Stimulated activated CD4-positive, alpha-beta T cell treated with anti-CD3 and anti-CD28 coated beads, Interleukin-1b, Interleukin-23, amount 100 ng/mL, for 24 hours (primary cell): ENCODE results near the gene TSPAN18.

Experiments used
- DNase-seq, 4 experiments: peaks; one replicate each; pipeline ENCODE4 v3.0.0-alpha.2; 2020; ENCODE audit warnings: low read depth in 4 of 4, low spot score in 1 of 4

The TSPAN18 gene

DNA sequence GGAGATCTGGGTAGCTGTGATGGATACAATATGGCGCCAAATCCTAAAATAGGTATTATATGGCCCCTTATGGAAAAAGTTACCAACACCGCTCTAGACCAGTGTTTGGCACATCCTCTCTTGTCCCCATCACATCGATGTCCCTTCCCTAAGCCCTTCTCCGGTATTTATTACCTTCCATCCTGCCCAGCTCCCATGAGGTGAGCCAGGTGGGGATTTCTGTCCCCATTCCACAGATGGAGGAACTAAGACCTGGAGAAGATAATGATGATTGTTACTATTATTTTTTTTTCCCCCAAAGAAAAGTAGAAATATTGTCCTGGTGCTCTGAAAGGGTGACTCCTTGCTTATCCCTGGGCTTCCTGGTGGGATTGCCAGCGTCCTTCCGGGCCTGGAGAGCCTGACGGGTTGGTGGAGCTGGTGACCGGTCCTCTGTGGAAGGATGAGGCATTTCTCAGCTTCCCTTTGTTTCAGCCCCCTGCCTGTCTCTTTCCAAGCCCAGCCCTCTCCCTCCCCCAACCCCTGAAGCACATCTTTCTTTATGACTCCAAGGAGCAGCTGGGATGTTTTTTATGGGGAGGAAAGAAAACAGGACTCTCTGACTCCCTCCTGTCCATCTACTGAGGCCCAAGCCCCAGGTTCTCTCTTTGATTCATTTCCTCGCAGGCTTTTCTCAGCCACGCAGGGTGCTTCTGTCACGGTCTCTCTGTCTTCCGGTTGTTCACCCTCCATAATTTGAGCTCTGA, 158.5 kb downstream of the TSPAN18 start:
- no peak for DNase-seq

DNA sequence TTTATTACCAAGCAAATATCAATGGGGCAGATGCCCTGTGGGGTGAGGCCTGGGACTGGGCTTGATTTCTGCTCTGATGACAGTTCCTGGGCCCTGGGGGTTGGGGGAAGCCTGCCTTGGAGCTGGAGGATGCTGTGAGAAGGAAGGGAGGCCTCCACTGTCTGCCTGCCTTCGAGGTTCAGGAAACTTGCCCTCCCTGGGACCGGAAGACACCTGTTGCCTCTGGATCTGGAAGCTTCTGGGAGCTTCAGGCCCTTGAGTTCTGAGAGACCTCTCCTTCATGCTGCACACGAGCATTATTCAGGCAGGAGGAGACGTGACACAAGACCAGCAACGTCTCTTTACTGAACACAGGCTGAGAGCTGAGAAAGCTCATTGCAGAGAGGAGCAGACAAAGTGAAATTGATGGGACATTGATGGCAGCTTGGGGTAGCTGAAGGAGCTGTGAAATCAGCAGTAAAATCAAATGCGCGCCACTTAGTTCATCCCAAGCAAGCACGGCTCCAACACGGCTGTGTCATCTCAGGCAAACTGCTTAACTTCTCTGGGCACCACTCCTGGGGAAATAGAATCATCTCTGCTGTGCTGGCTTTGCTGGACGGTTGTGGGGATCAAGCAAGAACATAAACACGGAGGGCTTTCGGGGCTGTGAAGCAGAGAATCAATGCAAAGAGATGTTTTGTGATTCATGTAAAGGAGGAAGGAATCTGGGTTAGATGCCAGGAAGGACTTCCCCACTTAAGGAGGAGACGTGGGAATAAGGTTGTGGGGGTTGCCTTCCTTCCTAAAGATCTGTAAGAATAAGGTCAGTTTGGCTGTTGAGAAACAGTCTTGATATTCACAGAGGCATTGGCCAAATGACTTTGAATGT, 159.4 kb downstream of the TSPAN18 start:
- DNase-seq: no peak

DNA sequence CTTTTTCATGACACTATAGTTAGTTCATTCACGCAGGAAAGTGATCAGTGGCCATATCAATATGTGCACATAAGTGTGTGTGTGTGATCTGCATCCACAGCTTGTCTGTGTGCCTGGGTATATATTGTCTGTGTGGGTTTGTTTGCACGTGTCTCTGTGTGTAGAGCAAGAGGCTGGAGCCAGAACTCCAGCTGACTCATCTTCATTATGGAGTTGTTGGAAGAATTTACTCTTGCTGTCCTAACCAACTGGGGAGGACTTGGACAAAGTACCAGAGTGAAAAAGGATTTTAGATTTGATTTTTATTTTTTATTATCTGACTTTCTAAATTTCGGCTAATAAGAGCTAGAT, 160.0 kb downstream of the TSPAN18 start:
- DNase-seq: no peak

DNA sequence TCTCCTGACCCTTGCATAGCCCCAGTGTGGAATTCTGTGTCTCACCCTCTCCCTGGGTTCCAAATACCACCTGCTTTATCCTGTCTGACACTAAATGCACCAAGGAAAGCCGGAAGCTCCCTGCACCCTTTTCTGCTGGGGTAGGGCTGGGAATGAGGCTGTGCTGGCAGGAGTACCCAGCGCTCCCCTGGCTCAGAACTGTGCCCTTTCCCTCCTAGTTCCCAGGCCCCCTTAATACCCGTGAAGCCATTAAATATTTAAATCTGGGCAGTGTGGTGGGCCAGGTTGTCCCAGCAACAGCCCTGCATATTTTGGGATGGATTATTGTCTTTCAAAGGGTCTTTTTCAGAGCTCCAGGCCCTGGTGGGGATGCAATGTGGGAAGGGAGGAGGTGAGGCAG, 160.9 kb downstream of the TSPAN18 start:
- DNase-seq: no peak

DNA sequence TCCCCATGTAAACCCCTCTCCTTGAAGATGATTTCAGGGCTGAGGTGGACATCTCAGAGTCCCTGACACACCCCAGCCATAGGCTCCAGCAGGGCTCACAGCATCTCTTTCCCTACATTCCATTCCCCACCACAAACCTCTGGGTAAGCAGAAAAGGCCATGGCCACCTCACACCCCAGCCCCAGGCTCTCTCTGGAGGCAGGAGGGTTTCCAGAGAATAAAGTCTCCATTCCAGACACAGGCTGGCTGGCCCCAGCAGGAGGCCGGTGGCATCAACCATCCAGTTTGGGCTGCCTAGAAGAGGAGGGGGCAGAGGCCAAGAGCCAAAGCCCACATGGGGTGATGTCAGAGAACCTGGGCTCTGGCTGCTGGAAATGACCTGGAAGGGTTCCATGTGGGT, 162.5 kb downstream of the TSPAN18 start:
- no peak for DNase-seq

DNA sequence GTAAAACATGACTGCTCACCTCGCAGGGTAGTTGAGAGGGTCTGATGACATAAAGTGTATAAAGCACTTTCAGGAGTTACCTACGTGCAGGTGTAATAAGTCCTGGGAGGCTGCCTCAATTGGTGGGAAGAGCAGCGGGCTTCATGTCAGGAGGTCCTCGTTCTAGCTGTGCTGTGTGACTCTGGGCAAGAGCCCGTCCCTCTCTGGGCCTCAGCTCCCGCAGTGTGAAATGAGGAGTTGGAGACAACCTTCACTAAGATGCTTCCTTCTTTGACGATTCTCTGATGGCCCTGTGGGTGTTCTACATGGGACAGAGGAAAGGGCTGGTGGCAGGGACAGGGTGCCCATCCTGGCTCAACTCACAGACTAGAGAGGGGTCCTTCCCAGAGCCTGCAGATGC, 166.1 kb downstream of the TSPAN18 start:
- DNase-seq: no peak

DNA sequence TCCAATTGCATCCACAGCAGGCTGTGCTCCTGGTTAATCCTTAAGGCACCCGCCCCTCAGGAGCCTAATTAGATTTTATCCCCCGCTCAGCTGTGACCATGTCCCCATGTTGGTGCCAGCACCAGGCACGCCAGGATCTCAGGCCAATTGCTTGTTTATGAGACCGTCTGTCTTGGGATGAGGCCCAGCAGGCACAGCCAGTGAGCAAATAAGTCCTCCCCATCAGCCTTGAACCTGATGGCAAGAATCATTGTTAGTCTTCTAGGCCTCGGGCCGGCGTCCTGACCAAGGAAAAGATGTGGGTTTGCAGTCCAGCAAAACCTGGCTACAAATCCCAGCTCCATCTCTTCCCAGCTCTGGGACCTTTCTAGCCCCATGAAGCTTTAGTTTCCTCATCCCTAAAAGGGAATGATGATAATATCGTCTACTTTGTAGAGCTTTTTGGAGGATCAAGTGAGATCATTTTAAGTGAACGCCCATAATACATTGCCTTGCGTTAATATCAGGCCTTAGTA, 166.6 kb downstream of the TSPAN18 start:
- no peak for DNase-seq

DNA sequence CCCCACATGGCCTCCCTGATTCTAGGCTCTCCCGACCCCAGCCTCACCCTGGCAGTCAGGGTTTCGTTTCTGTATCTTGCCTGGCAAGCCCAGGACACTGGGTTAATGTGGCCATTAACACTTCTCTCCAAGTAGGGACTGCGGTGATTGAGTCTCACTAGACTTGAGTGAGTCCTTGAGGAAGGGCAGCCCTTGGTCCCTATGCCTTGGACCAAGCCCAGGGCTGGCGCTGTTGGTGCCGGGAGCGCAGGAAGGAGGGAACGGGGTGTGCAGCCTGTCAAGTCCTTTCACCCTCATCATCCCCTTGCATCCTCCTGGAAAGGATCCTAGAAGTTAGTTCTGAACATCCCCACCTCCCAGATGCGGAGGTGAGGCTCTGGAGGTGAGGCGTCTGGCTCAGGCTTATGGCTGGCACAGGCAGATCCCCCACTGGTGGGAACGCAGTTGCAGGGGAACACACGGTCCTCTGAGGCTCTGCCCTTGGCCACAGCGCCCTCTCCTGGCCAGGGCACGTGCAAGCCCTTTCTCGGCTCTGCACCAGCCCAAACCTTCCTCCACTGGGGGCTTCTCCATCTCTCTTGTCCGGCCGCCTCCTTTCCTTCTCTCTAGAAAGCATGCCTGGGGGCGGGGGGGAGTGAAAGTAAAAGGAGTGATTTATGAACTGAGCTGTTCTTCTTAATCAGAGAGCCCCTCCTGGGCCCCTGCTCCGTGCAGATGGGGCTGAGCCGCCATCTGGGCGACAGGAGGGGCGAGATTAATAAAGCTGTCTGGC, 167.3 kb downstream of the TSPAN18 start:
- peak; percentile 19 to 51 (median 45) for DNase-seq

DNA sequence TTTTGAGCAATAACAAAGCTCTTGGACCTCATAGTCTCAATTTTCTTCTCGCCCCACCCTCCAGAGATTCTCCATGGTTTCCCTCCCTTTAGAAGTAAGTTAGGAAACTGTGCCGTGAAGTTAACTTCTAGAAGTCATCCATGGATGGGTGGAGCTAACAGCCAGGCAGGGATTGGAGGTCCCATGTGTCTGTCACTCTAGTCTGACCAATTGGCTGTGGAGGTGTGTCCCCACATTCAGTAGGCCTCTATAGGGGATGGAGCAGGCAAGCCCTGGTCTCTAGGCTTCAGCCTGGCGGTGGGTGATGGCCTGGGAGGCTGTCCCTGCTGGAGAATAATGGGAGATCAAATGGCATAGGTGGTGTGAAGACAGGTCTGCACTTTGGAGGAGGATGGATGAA, 173.2 kb downstream of the TSPAN18 start:
- peak in 3 of 4 experiments; percentile 21 to 22 (median 21) for DNase-seq

DNA sequence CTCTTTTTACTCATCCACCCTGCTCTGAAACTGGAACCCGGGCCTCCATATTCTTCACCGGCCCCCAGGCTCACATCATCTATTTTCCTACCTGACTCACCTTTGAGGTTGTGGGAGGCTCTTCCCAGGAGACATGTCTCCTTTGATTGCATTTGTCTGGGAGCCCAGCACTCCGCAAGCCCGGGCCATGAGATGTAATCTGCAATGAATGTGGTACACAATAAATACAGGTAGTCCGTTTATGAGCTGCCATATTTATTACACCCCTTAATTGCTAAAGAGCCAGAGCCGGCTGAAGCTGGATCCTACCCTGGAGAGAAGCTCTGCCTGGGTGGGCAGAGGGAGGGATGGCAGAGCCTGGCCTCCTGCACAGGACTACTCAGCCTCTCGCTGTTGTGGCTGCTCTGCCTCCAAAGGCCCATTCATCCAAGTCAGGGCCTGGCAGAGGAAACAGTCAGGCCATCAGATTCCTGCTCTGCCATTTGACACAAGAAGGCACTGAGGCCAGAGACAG, 174.4 kb downstream of the TSPAN18 start:
- no peak for DNase-seq

DNA sequence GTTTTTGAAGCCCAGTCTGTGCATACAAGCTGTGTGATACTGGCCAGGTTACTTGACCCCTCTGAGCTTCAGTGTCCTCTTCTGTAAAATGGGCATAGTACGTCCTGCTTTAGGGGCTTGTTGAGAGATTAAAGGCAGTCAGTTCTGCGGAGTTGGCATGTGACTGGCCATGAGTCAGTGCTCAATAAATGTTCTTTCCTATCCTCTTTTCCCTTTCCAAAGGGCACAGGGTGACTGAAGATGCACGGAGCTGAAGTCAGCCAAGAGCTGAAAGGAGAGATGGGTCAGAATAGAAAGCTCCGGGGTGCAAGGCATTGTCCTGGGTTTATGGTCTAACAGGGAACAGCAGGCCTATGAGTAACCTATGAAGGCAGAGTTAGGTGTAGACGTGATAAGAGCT, 175.0 kb downstream of the TSPAN18 start:
- DNase-seq: no peak

DNA sequence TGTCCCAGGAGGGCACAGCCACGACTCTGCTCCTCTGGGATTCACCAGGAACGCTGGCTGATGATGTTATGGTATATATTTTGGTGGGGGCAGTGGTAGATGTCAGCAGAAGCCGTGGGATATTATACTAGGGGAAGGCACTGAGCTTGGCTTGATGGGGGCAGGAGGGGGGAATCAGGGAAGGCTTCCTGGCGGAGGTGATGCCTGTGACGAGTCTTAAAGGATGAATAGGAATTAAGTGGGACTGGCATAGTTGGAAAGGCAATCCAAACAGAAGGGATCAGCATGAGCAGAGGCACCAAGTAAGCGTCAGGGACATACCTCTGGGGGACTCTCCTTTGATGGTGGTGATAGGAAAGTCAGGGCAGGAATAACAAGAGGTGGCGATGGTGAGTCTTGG, 176.3 kb downstream of the TSPAN18 start:
- no peak for DNase-seq

DNA sequence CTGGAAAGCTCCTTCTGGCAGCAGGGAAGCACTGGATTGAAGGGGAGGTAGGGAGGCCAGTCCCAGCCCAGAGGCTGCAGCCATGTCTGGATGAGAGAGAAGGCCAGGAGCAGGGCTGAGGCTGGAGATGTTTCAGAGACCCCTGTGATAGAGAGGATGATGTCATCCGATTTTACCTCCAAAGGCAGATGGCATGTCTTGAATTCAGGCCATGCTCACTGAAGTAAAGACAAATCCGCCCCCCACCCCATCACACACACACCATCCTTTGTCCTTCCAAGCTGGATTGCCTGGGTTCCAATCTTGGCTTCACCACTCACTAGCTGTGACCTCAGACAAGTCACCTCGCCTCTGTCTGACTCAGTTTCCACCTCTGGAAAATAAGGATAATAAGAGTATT, 176.8 kb downstream of the TSPAN18 start:
- DNase-seq: no peak

DNA sequence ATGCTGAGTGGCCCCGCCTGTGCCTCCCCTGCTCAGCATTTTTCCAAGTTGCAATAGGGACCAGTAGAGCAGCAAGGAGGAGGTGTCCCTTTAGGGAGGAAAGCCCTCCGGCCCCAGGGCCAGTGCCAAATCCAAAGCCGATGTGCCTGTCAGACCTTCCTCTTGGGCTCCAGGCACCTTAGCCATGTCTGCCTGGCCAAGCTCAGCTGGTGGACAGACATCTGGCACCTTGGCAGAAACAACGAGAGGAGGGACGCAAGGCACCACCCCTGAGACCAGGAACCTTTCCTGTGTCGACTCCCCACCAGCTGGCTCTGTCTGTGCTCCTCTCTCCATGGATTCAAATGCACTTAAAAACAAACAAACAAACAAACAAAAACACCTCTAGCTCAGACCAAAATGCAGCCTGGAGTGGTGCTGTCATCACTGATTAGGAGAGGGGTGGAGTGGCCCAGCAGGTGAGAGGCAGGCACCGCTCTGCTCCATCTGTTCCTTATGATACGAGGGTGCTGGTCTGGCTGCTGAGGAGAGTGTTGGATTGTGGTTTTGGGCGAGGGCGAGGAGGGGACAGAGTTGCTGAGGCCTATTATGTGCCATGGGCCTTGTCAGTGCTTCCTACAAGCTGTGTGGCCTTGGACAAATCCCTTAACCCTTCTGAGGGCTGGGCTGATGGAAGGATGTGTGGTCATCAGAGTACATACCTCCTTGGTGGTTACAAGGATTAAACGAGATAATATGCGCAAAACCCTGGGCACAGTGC, 177.7 kb downstream of the TSPAN18 start:
- no peak for DNase-seq

DNA sequence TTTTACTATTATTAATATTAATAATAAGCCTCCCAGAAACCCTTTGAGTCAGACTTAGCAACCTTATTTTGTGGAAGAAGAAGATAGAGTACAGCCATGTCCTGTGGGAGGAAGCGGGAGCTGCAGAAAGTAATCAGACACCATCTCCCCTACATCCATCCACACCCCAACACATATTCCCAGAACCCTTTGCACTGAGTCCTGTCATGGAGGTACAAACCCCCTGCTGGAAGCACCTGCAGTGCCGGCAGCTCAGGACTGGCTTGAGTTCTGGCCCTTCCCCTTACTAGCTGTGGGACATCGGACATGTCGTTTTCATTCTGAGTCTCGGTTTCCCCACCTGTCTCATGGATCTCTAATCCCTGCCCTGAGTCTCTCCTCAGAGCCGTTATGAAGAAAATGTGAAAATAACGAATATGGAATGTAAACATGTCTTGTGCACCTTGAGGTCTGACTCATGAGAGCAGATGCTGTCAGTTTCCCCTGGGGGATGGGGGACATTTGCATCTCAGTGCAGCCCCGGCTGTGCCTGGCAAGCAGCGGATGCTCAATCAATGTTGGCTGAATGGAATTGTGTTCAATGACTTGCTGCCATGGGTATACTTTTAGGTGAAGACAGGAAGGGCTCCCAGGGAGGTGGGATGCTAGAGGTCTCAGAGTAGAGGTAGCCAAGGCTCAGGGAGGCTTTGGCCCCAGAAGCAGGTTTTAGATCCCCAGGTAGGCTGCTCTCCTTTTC, 178.5 kb downstream of the TSPAN18 start:
- no peak for DNase-seq

DNA sequence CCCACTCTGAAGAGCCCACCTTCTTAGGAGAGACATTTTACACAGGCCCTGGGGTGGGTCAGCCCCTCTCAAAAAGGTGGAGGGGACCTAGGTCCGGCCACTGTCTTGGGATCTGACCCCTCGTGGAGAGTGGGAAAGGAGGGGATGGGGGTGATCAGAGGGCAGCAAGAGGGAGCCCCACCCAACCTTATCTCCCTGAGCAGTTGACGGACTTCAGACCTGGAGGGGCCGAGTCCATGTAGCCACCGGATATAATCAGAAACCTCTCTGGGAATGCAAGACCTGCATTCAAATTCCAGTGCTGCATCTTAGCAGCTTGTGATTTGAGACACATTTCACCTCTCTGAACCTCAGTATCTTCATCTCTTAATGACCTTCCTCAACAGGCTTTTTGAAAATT, 179.9 kb downstream of the TSPAN18 start:
- no peak for DNase-seq

DNA sequence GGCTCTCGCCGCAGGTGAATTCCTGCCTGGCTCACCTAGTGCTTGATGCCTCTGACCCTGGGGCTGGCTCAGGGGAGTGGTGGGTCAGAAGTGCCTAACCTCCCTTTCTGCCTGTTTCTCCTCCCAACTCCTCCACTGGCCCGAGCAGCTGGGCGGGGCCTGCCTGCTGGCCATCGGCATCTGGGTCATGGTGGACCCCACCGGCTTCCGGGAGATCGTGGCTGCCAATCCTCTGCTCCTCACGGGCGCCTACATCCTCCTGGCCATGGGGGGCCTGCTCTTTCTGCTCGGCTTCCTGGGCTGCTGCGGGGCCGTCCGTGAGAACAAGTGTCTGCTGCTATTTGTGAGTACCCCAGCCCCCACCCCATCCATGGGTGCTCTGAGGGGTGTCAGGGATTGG, 182.8 kb downstream of the TSPAN18 start:
- no peak for DNase-seq

DNA sequence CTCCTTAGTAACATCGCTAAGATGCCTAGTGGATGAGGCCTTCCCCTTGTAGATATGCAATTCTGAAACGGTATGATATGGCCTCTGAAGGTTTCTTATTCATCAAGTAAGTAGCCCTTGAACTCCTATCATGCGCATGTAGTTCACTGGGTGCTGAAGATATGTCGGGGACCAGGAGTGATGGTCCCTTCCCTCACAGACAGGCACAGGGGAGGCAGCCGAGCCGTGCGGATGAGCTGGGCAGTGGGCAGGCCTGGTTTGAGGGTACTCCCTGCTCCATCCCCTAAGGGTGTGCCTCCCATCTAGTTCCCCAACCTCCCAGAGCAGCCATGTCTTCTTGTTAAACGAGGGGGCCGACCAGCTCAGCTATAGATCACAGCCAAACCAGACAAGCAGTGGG, 183.8 kb downstream of the TSPAN18 start:
- no peak for DNase-seq

DNA sequence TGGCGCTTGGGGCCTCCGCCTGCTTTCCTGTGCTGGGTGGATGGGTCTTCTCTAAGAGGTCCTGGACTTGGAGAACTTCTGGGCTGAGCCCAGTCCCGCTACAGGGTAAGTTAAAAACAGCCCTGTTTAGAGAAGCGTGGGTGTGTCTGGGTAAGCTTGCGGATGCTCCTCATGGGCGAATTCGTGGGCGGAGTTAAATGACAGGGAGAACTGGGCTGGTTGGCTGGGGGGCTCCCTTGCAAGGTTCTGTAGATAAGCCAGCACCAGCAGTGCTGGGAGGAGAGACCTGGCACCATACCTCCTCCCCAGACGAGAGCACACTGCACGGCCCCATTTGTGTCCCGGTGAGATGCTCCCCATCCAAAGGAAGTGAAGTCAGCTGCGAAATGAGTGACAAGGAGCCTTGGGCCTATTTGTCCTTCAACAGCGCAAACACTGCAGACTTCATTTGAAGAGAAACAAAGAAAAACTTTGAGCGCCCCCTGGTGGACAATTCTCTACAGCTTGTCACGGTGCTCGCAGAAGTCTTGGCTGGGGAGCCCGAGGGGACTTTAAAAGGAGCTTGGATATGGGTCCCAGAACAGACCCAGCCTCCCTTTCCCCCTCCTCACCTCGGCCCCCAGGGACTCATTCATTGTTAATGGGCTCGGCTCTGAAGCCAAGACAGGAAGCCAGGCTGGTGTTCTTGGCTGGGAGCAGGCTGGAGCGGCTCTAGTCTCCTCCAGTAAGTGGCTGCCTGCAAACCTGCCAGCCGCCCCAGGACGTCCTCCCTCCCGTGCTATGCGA, 184.5 kb downstream of the TSPAN18 start:
- DNase-seq: peak; percentile 80 to 97 (median 89)
